GM10847 (cell line): ENCODE measurements around the gene PERCC1.

Experiments used
- POLR2A ChIP-seq: IDR thresholded peaks from 2 replicates; pipeline ENCODE4 v1.6.1; 2011; ENCODE audit not compliant: insufficient read length; ENCODE audit errors: extremely low read depth

PERCC1 gene

GRCh38 chr16:1430759-1431496, at the start of gene PERCC1:
TSS of gene PERCC1 (plus strand) at chr16:1431078. CDS start at chr16:1432594, 1,516 bp downstream.
- no peak for TF ChIP-seq POLR2A

DNA sequence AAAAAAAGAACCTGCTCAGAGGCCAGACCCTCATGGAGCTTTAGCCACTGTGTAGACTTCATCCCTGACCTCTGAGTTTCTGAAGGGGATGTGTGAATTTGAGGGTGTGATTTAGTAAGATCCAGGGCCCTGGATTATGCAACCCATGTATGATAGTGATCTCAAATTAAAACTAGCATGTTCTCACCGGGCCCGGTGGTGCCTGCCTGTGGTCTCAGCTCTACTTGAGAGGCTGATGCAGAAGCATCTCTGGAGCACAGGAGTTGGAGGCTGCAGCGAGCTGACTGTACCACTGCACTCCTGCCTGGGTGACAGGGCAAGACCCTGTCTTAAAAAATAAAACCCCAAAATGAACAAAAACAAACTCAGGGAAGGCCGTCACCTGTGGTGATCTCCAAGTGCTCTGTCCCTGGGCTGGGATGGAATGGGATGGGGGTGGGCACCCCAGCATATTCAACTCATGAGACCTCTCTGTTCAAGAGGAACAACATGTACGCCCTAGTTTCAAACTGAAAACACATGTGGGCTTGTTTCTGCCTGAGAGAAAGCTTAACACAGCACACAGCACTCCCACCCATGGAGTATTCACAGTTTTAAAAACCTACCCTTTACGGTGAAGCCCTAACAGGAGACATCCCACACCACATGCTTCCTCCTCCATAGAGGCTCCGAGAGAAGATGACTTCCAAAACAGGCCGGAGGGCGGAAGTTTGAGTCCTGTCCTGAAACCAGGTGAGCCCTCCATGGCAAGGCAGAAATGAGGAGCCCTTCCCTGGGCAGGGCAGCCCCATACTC, 49.1 kb upstream of the PERCC1 start:
- no peak for TF ChIP-seq POLR2A

GRCh38 chr16:1383556-1383955, 47.3 kb upstream of the PERCC1 start:
- TF ChIP-seq POLR2A = no peak

DNA sequence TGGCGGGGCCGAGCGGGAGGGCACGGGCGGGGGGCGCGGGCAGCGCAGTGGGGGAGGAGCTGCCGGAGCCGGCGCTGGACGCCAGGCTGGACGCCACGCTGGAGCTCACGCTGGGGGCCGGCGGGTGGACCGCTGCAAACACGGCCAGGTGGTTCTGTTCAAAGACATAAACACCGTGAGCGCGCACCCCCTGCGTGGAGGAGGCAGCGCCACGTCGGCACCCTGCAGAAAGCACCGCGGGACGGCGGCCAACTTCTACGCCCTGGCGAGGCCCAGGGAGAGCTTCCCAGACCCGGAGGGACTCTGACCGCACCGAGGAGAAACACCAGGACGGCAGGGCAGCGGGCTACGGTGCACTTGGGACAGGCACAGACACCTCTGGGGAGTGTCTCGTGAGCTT, 45.6 kb upstream of the PERCC1 start:
- TF ChIP-seq POLR2A = no peak

GRCh38 chr16:1387331-1387730, 43.5 kb upstream of the PERCC1 start:
- TF ChIP-seq POLR2A = no peak

GRCh38 chr16:1389762-1390161, 41.1 kb upstream of the PERCC1 start:
- no peak for TF ChIP-seq POLR2A

DNA sequence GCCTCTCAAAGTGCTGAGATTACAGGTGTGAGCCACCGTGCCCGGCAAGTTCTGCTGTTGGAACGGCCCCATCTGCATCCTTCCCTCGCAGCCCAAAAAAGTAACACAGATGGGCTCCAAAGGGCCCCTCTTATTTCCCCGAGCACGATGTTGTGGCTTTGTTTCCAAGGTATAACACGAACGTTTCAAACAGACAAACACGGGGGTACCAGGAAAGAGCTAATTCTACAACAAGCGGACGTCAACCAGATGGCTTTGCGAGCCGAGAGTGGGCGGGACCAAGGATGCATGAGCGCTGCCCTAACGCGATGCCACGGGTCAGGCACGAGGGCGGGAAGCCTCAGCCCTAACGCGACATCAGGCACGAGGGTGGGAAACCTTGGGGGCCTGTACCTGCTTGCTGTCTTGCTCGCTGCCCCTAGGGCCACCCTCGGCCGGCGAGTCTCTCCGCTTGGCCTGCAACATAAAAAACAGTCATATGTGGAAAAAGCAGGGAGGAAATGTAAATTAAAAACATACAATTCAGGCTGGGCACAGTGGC, 40.6 kb upstream of the PERCC1 start:
- TF ChIP-seq POLR2A = no peak

GRCh38 chr16:1392826-1393225, 38.1 kb upstream of the PERCC1 start:
- TF ChIP-seq POLR2A = no peak

DNA sequence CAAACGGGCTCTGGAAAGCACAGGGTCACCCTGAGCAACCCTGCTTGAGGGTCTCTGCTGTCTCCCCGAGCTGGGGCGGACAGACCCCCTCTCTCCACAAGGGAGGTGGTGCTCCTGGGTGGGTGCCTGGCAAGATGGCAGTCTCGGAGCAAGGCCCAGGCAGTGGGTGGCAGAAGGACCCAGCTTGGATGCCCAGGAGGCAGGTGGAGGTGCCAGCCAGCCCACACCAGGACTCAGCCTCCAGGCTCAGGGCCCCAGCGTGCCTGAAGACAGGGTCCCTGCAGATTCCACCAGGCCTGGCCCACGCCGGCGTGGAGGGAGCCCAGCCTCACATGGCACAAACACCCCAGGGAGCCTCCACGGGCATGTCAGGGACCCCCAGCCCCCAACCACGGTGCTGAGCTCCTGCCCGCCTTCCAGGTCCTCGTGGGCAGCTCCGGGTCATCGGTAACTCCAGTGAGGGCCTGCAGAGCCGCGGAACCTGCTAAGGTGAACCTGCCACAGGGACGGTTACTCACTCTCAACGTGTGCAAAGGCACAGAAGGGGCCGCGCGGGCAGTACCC, 37.2 kb upstream of the PERCC1 start:
- no peak for TF ChIP-seq POLR2A

DNA sequence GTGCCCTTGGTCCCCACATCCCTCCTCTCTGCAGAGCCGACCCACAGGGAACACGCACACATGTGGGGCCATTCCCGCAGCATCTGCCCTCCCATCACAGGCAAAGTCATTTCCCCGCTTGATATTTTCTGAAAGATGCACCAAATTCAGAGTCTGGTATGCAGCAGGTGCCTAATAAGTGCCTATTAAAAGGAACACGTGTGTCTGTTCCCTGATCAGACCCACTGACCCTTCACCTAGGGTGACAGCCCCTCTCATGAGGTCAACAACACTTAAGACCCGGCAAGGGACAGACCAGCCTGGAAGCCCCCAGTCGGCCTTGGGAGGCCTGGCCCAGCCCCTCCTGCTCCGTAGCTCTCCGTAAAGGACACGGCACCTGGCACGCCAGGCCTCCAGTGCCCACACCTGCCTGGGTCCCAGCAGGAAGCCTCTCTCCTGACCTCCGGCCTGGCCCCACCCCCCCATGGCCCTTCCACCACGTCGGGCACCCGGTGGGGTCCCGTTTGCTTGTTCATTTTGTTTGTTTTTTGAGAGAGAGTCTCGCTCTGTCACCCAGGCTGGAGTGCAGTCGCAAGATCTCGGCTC, 36.4 kb upstream of the PERCC1 start:
- TF ChIP-seq POLR2A = no peak

GRCh38 chr16:1395444-1396031, 35.3 kb upstream of the PERCC1 start:
- TF ChIP-seq POLR2A = no peak

GRCh38 chr16:1397779-1398178, 33.1 kb upstream of the PERCC1 start:
- TF ChIP-seq POLR2A = no peak

- TF ChIP-seq POLR2A = no peak
Measured at GRCh38 chr16:1398351-1398750, 32.5 kb upstream of the PERCC1 start.

DNA sequence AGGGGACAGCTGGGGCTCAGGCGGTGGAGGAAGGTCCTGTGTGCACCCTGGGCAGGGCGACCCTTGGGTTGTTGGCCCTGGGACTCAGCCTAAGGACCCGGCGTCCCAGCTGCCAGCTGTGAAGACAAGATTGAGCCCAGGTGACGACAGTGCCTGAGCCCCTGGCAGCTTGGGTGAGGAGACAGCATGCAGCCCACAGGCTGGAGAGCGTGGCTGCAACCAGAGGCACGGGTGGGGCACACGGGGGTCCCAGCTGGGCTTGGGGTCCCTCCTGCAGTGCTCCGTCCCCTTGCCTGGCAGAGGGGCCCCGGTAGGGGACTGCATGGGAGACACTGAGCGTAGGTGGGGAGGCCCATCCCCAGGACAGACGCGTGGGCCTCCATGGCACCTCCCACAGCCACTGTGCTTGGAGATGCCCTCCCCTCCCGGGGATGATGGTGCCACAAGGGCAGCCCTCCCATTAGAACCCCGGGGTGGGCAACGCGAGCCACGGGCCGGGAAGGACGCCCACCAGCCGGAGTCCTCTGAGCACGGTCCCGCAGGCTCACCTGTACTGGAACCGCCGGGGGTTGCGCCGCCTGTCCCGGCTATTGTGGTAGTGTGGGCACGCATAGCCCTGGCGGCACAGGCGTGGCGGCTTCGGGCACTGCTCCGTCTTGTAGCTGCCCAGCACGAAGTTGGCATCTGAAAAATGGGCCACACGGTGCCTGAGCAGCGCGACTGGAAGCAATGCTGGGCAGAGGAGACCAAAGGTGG, 31.9 kb upstream of the PERCC1 start:
- no peak for TF ChIP-seq POLR2A
